Body of pancreas (tissue), 4 donors: ENCODE measurements around the gene CASKIN2. TPM values are rescaled to one million over a fixed set of nuclear protein-coding genes. Genes with fewer than 3 reads are reported as not detected.

Source experiments
- ATAC-seq: fragments of 150-250 bp; one replicate; pipeline ENCODE4 v1.9.1; 2016
- DNase-seq, 4 donors: peaks; one replicate each; pipeline ENCODE4 v3.0.0-alpha.2; 2019
- H3K27ac ChIP-seq, 4 donors: fragments of 200-600 bp; sonication (generic); 1 replicate in 3 of 4; 2 replicates in 1 of 4; pipeline versions ENCODE4 v1.5.1 to v1.6.1; 2016 to 2019; ENCODE audit warnings: mild to moderate bottlenecking in 1 of 4, mixed read lengths in 1 of 4, moderate library complexity in 1 of 4
- H3K27me3 ChIP-seq, 2 donors: fragments of 200-600 bp; sonication (generic); one replicate each; pipeline ENCODE4 v1.6.0; 2016; ENCODE audit warnings: mild to moderate bottlenecking in 1 of 2
- H3K36me3 ChIP-seq, 2 donors: fragments of 200-600 bp; sonication (generic); replicated peaks in 1 of 2; 2 replicates each; pipeline ENCODE4 v1.5.1; 2016; ENCODE audit warnings: low read depth in 2 of 2; ENCODE audit not compliant: insufficient read depth in 1 of 2
- H3K4me1 ChIP-seq: fragments of 200-600 bp; sonication (generic); one replicate; pipeline ENCODE4 v1.6.0; 2016
- H3K4me3 ChIP-seq, 2 donors: fragments of 200-600 bp; sonication (generic); 1 replicate in 1 of 2; 2 replicates in 1 of 2; pipeline ENCODE4 v1.5.1; 2016 to 2019
- H3K9me3 ChIP-seq, 3 donors: fragments of 200-600 bp; sonication (generic); 1 replicate in 2 of 3; 2 replicates in 1 of 3; pipeline ENCODE4 v1.5.1; 2016
- POLR2A ChIP-seq, 3 donors: fragments of 450-650 bp; IDR thresholded peaks; one replicate each; pipeline ENCODE4 v1.6.1; 2016; ENCODE audit warnings: antibody characterized with exemption in 3 of 3, mild to moderate bottlenecking in 2 of 3
- WGBS, 2 donors: methylation state at CpG; one replicate each; pipeline ENCODE4 v1.1.5; 2017; 5-methylcytosine and 5-hydroxymethylcytosine counted together
- intact Hi-C: fragments of 100-400 bp; cut with DNase I; formaldehyde crosslinking; loops from one replicate; pipeline ENCODE4 v1.15.1; 2023
- total RNA-seq, 2 donors: library from RNA; depleted of rRNA; stranded (reverse); fragments of >200 nt; gene quantifications; one replicate each; pipeline ENCODE4 v1.1.0, GENCODE V29; 2016
- TF ChIP-seq, protein P1 (sequence below), 7 experiments: fragments of 450-650 bp in 4 of 7; fragments of 200-600 bp in 3 of 7; sonication (generic) in 3 of 7; IDR thresholded peaks; one replicate each; pipeline ENCODE4 v1.5.1; 2016 to 2019; ENCODE audit warnings: antibody characterized with exemption in 7 of 7

Gene CASKIN2
- total RNA-seq, 2 donors from 2014 or later = 9.1 to 16.2 TPM

- WGBS, 2 donors = 49 to 59% methylated on average over 11 to 30 of the region's 32 CpGs
- intact Hi-C loops = no loop called here
- no peak overlapping the region for H3K27ac ChIP-seq
- H3K4me1 ChIP-seq = peaks cover 2% of the 10 kb centered on the region
- no peak overlapping the region for H3K4me3 ChIP-seq
- ATAC-seq = peak; percentile 57
- no peaks in the 10 kb centered on the region for H3K27me3 ChIP-seq
- H3K9me3 ChIP-seq = no peaks in the 10 kb centered on the region
- DNase-seq = peak; percentile 43 to 68 (median 62)
- H3K36me3 ChIP-seq = peaks cover 0 to 2% of the 10 kb centered on the region in 2 donors
- TF ChIP-seq POLR2A (IDR thresholded peaks at IDR 0.05) = no peak
- TF ChIP-seq, protein P1, sequence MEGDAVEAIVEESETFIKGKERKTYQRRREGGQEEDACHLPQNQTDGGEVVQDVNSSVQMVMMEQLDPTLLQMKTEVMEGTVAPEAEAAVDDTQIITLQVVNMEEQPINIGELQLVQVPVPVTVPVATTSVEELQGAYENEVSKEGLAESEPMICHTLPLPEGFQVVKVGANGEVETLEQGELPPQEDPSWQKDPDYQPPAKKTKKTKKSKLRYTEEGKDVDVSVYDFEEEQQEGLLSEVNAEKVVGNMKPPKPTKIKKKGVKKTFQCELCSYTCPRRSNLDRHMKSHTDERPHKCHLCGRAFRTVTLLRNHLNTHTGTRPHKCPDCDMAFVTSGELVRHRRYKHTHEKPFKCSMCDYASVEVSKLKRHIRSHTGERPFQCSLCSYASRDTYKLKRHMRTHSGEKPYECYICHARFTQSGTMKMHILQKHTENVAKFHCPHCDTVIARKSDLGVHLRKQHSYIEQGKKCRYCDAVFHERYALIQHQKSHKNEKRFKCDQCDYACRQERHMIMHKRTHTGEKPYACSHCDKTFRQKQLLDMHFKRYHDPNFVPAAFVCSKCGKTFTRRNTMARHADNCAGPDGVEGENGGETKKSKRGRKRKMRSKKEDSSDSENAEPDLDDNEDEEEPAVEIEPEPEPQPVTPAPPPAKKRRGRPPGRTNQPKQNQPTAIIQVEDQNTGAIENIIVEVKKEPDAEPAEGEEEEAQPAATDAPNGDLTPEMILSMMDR (IDR thresholded peaks at IDR 0.05) = peak; percentile 36 to 75 (median 67)
Observed at GRCh38 chr17:75504347-75505151, 10.8 kb downstream of the CASKIN2 start.

DNA sequence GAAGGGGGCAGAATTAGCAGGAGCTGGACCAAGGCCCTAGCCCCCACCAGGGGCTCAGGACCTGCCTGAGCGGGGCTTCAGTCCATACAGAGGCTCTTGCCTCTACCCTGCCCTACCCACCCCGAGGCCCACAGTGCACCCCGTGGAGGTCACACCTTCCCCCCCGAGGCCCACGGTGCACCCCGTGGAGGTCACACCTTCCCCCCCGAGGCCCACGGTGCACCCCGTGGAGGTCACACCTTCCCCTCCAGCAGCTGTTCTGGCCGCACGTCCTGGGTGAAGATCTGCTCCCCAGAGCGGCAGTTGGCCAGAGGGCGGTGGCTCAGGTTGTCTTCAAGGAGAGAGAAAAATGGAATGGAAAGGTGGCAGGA is 11.4 kb downstream of the CASKIN2 start:
- DNase-seq = no peak
- no peak overlapping the region for H3K27ac ChIP-seq
- intact Hi-C loops = no loop called here
- WGBS, 2 donors = 64 to 100% methylated on average over 2 to 13 of the region's 13 CpGs
- H3K4me3 ChIP-seq = no peak overlapping the region
- H3K36me3 ChIP-seq = peaks cover 0 to 2% of the 10 kb centered on the region in 2 donors
- H3K27me3 ChIP-seq = no peaks in the 10 kb centered on the region
- TF ChIP-seq, protein P1 (IDR thresholded peaks at IDR 0.05) = no peak
- TF ChIP-seq POLR2A (IDR thresholded peaks at IDR 0.05) = no peak
- H3K4me1 ChIP-seq = no peaks in the 10 kb centered on the region
- ATAC-seq = no peak
- no peaks in the 10 kb centered on the region for H3K9me3 ChIP-seq

- H3K27me3 ChIP-seq = no peaks in the 10 kb centered on the region
- H3K9me3 ChIP-seq = no peaks in the 10 kb centered on the region
- TF ChIP-seq, protein P1 (IDR thresholded peaks at IDR 0.05) = no peak
- TF ChIP-seq POLR2A (IDR thresholded peaks at IDR 0.05) = no peak
- no peak for DNase-seq
- H3K36me3 ChIP-seq = peaks cover 0 to 2% of the 10 kb centered on the region in 2 donors
- H3K4me3 ChIP-seq = no peak overlapping the region
- ATAC-seq = no peak
- H3K27ac ChIP-seq = no peak overlapping the region
- 70 to 88% methylated on average over 2 to 23 of the region's 23 CpGs for WGBS, 2 donors
- intact Hi-C loops = no loop called here
- H3K4me1 ChIP-seq = no peaks in the 10 kb centered on the region
Observed at GRCh38 chr17:75503337-75503950, 11.9 kb downstream of the CASKIN2 start.

DNA sequence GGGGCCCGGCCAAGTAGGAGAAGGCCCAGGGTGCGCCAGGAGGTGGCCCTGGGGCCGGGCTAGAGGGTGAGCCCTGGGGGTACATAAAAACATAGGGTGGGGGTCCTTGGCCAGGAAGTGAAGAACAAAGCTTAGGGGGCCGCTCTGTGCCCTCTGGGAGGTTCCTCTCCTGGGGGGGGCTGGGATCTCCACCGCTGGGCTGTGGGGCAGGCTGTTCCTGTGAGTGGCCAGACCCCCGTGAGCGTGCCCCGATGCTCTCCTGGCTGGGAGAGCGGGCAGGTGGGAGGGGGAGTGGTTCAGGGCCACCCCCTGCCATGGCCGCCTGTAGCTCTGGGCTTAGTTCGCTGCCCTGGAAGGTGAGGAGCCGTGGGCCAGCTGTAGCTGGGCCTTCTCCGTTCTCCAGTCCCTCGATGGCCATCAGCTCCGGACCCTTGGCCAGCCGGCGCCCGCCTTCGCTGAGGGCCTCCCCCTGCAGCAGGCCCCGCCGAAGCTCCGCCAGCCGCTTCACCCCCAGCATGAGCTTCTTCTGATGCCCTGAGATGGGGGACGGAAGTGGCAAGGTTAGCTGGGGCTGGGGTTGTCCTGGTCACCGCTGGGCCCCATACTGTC is 12.5 kb downstream of the CASKIN2 start:
- WGBS, 2 donors = 86 to 94% methylated on average over 19 to 25 of the region's 25 CpGs
- Histone ChIP-seq H3K27ac (no peak overlapping the region), H3K27me3 (no peaks in the 10 kb centered on the region), H3K4me1 (no peaks in the 10 kb centered on the region), H3K9me3 (no peaks in the 10 kb centered on the region), H3K36me3 (peaks cover 0 to 2% of the 10 kb centered on the region in 2 donors), H3K4me3 (no peak overlapping the region)
- intact Hi-C loops = no loop called here
- no peak for DNase-seq
- ATAC-seq = no peak
- TF ChIP-seq POLR2A (IDR thresholded peaks at IDR 0.05) = no peak
- TF ChIP-seq, protein P1 (IDR thresholded peaks at IDR 0.05) = no peak
